CD14-positive monocyte (primary cell): ENCODE measurements around the gene NEDD1. TPM values are rescaled to one million over a fixed set of nuclear protein-coding genes. Genes with fewer than 3 reads are reported as not detected.
A peak's percentile ranks its signal among the peaks of the same experiment; 100 is the strongest.

Experiments
- DNase-seq, 3 donors: peaks; one replicate each; pipeline ENCODE4 v3.0.0-alpha.2; 2011 to 2022
- H2AFZ ChIP-seq: 2 replicates; pipeline ENCODE4 v1.6.0; 2012; ENCODE audit warnings: mild to moderate bottlenecking, low read depth, low read length, inconsistent platforms; ENCODE audit not compliant: insufficient read depth, poor library complexity, severe bottlenecking
- H3K27ac ChIP-seq, 2 donors: 1 replicate in 1 of 2; 2 replicates in 1 of 2; pipeline ENCODE4 v1.5.1; 2012 to 2013; ENCODE audit warnings: low read length in 2 of 2, control low read depth in 1 of 2, inconsistent platforms in 1 of 2, low read depth in 1 of 2, mild to moderate bottlenecking in 1 of 2
- H3K27me3 ChIP-seq, 2 donors: one replicate each; pipeline versions ENCODE4 v1.6.0 to v1.6.1; 2011 to 2013; ENCODE audit warnings: low read length in 2 of 2; ENCODE audit not compliant: control insufficient read depth in 2 of 2, insufficient read depth in 2 of 2
- H3K36me3 ChIP-seq, 2 donors: replicated peaks in 1 of 2; 1 replicate in 1 of 2; 2 replicates in 1 of 2; pipeline versions ENCODE4 v1.5.1 to v1.6.1; 2012 to 2013; ENCODE audit warnings: low read length in 2 of 2, control low read depth in 1 of 2, inconsistent platforms in 1 of 2, mild to moderate bottlenecking in 1 of 2; ENCODE audit not compliant: insufficient read depth in 2 of 2, control insufficient read depth in 1 of 2
- H3K4me1 ChIP-seq, 2 donors: 1 replicate in 1 of 2; 2 replicates in 1 of 2; pipeline versions ENCODE4 v1.5.1 to v1.6.1; 2012 to 2013; ENCODE audit warnings: low read length in 2 of 2, control low read depth in 1 of 2, inconsistent platforms in 1 of 2, mild to moderate bottlenecking in 1 of 2, moderate library complexity in 1 of 2; ENCODE audit not compliant: insufficient read depth in 2 of 2, control insufficient read depth in 1 of 2
- H3K4me2 ChIP-seq: replicated peaks from 2 replicates; pipeline ENCODE3; 2012; ENCODE audit warnings: low read length, moderate library complexity, mild to moderate bottlenecking; ENCODE audit not compliant: poor library complexity, severe bottlenecking; ENCODE audit errors: extremely low read depth
- H3K4me3 ChIP-seq, 3 experiments: fragments of 200-600 bp in 1 of 3; sonication (generic) in 1 of 3; replicated peaks in 1 of 3; 1 replicate in 2 of 3; 2 replicates in 1 of 3; pipeline ENCODE4 v1.5.1; 2011 to 2013; ENCODE audit warnings: low read length in 3 of 3, mild to moderate bottlenecking in 3 of 3, control low read depth in 2 of 3, low read depth in 2 of 3, inconsistent platforms in 1 of 3, moderate library complexity in 1 of 3
- H3K79me2 ChIP-seq: 2 replicates; pipeline ENCODE4 v1.6.0; 2012; ENCODE audit warnings: mild to moderate bottlenecking, control low read depth, inconsistent platforms, low read length, moderate library complexity; ENCODE audit not compliant: insufficient read depth
- H3K9ac ChIP-seq: 2 replicates; pipeline ENCODE4 v1.6.0; 2017; ENCODE audit warnings: low read length, mild to moderate bottlenecking; ENCODE audit not compliant: insufficient read depth, poor library complexity, severe bottlenecking
- H3K9me3 ChIP-seq, 2 donors: replicated peaks in 1 of 2; 1 replicate in 1 of 2; 2 replicates in 1 of 2; pipeline versions ENCODE4 v1.5.1 to v1.6.1; 2012 to 2013; ENCODE audit warnings: low read length in 2 of 2, control low read depth in 1 of 2; ENCODE audit not compliant: control insufficient read depth in 1 of 2, insufficient read depth in 1 of 2
- H4K20me1 ChIP-seq: 2 replicates; pipeline ENCODE4 v1.6.0; 2012; ENCODE audit warnings: mild to moderate bottlenecking, low read length, control low read depth, moderate library complexity; ENCODE audit not compliant: insufficient read depth
- H3K27ac Mint-ChIP-seq, 7 donors: one replicate each; pipeline ENCODE4 v1.8.0; 2020; ENCODE audit warnings: mild to moderate bottlenecking in 7 of 7, mixed read lengths in 7 of 7, moderate library complexity in 6 of 7, inconsistent platforms in 2 of 7
- H3K27me3 Mint-ChIP-seq, 3 donors: one replicate each; pipeline ENCODE4 v1.8.0; 2021 to 2022; ENCODE audit warnings: low read depth in 3 of 3, mild to moderate bottlenecking in 3 of 3, mixed read lengths in 3 of 3, moderate library complexity in 3 of 3, inconsistent platforms in 1 of 3
- H3K36me3 Mint-ChIP-seq, 2 donors: one replicate each; pipeline ENCODE4 v1.8.0; 2020; ENCODE audit warnings: mixed read lengths in 2 of 2, inconsistent platforms in 1 of 2, mild to moderate bottlenecking in 1 of 2
- H3K4me1 Mint-ChIP-seq: one replicate; pipeline ENCODE4 v1.8.0; 2020; ENCODE audit warnings: mild to moderate bottlenecking, mixed read lengths
- H3K4me3 Mint-ChIP-seq, 2 donors: one replicate each; pipeline ENCODE4 v1.8.0; 2020; ENCODE audit warnings: mild to moderate bottlenecking in 2 of 2, mixed read lengths in 2 of 2, moderate library complexity in 1 of 2
- H3K9me3 Mint-ChIP-seq, 7 donors: one replicate each; pipeline ENCODE4 v1.8.0; 2020 to 2022; ENCODE audit warnings: mixed read lengths in 7 of 7, mild to moderate bottlenecking in 6 of 7, moderate library complexity in 6 of 7, inconsistent platforms in 2 of 7
- CTCF ChIP-seq: fragments of 200-600 bp; IDR thresholded peaks from one replicate; pipeline ENCODE4 v1.8.0; 2022; ENCODE audit warnings: antibody characterized with exemption, mild to moderate bottlenecking
- WGBS: methylation state at CpG from one replicate; pipeline ENCODE4 v1.1.5; 2013; ENCODE audit warnings: missing lambda C conversion rate; ENCODE audit not compliant: insufficient coverage; 5-methylcytosine and 5-hydroxymethylcytosine counted together
- intact Hi-C, 2 donors: fragments of 100-400 bp; cut with micrococcal nuclease; formaldehyde crosslinking; loops; one replicate each; pipeline versions ENCODE4 v1.15.0 to v1.15.1; 2023
- polyA plus RNA-seq, 3 donors: library from polyadenylated mRNA; depleted of rRNA in 1 of 3; unstranded in 2 of 3; stranded (reverse) in 1 of 3; fragments of 300-500 nt in 2 of 3; fragments of >200 nt in 1 of 3; fragmentation: Illumina TruSeq in 2 of 3; gene quantifications; 1 replicate in 2 of 3; 2 replicates in 1 of 3; pipeline ENCODE4 v1.2.3, GENCODE V29; 2012 to 2021

Gene NEDD1
- polyA plus RNA-seq, 3 donors = 5.5 to 18.6 (median 5.8) TPM

DNA sequence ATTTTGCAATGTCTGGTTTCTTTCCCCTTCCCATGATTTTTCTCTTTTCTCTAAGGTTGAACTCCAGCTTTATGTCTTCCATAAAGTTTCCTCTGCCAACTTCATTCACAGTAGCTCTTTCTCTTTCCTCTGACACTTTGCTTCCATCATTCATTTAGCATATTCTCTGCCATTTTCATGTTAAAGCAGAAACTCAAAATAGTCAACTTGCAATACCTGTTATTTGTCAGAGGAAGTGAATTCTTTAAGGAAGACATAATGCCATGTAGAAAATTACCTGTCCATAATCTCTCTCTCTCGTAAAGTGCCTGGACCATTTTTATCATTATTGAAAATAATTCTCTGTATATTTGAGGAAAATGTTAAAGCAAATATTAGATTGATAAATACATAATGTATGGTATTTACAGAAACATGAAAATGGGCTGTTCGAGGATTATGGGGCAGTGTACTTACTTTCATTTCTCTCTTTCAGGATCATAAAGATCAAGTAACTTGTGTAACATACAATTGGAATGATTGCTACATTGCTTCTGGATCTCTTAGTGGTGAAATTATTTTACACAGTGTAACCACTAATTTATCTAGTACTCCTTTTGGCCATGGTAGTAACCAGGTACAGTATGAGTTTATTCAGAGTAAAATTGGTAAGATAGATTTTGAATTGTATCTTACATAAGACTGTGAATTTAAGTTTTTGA, 12.6 kb downstream of the NEDD1 start:
- H3K4me1 ChIP-seq = peaks cover 0 to 11% of the 10 kb centered on the region in 2 donors

DNA sequence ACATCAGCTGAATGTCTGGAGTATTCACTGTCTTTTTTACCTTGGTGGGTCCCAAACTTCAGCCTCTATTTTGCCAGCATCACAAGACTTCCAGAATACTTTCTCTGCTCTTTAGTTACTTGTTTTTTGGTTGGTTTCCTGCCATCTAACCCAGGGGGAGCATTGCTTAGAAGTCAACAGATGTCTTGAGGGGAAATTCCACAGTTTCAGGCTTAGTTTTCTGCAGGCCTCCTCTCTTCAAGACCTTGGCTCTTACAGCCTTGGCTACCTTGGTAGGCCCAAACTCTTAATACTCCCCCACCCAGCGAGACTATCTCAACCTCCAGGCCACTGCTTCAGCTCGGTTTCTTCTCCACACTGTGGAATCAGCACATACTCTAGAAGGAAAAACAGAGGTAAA, 41.7 kb downstream of the NEDD1 start:
- no peak overlapping the region for H2AFZ ChIP-seq
- H3K79me2 ChIP-seq = no peaks in the 10 kb centered on the region
- intact Hi-C loops = no loop called here
- DNase-seq = no peak
- peaks cover 0 to 1% (median 0%) of the 10 kb centered on the region in 3 donors for H3K27me3 Mint-ChIP-seq
- no peaks in the 10 kb centered on the region for H3K9me3 ChIP-seq
- peaks cover 64 to 77% of the 10 kb centered on the region in 2 donors for H3K36me3 Mint-ChIP-seq
- H3K27me3 ChIP-seq = no peaks in the 10 kb centered on the region
- TF ChIP-seq CTCF = no peak
- H3K9me3 Mint-ChIP-seq = no peaks in the 10 kb centered on the region
- no peak overlapping the region for H3K9ac ChIP-seq
- H3K4me1 Mint-ChIP-seq = no peaks in the 10 kb centered on the region
- H3K27ac ChIP-seq = peak overlapping the region in 1 of 2 donors; percentile 1
- H3K27ac Mint-ChIP-seq = peak overlapping the region in 2 of 7 donors; percentile 41 to 79
- H3K36me3 ChIP-seq = peaks cover 82 to 97% of the 10 kb centered on the region in 2 donors
- no peak overlapping the region for H3K4me3 ChIP-seq
- H3K4me3 Mint-ChIP-seq = no peak overlapping the region
- no peaks in the 10 kb centered on the region for H3K4me1 ChIP-seq
- WGBS = no CpG with 5 or more reads among the region's 2 CpGs
- H4K20me1 ChIP-seq = no peaks in the 10 kb centered on the region
- no peak overlapping the region for H3K4me2 ChIP-seq

More for the DNA sequence above, 12.6 kb downstream of the NEDD1 start:
- peak overlapping the region in 1 of 3 experiments; percentile 24 for H3K4me3 ChIP-seq
- no peaks in the 10 kb centered on the region for H3K9me3 ChIP-seq
- WGBS = no CpG with 5 or more reads among the region's 2 CpGs
- H3K9ac ChIP-seq = no peak overlapping the region
- H3K36me3 ChIP-seq = peaks cover 17 to 43% of the 10 kb centered on the region in 2 donors
- no peaks in the 10 kb centered on the region for H4K20me1 ChIP-seq
- peak overlapping the region; percentile 25 for H3K4me2 ChIP-seq
- no peak for TF ChIP-seq CTCF
- peak overlapping the region in 4 of 7 donors; percentile 8 to 74 (median 43) for H3K27ac Mint-ChIP-seq
- no peaks in the 10 kb centered on the region for H3K27me3 ChIP-seq
- no peaks in the 10 kb centered on the region for H3K27me3 Mint-ChIP-seq
- peaks cover 55% of the 10 kb centered on the region for H3K79me2 ChIP-seq
- H3K36me3 Mint-ChIP-seq = peaks cover 22 to 41% of the 10 kb centered on the region in 2 donors
- H2AFZ ChIP-seq = no peak overlapping the region
- intact Hi-C loops = no loop called here
- peak in 1 of 3 donors; percentile 10 for DNase-seq
- H3K27ac ChIP-seq = peak overlapping the region in 1 of 2 donors; percentile 63
- peaks cover 0 to 2% (median 0%) of the 10 kb centered on the region in 7 donors for H3K9me3 Mint-ChIP-seq
- H3K4me3 Mint-ChIP-seq = no peak overlapping the region
- H3K4me1 Mint-ChIP-seq = peaks cover 11% of the 10 kb centered on the region
